Activated naive CD4-positive, alpha-beta T cell treated with anti-CD3 and anti-CD28 coated beads, Interleukin-2, amount 50 U/mL, for 72 hours (primary cell): ENCODE data around the gene RRP15. TPM values are rescaled to one million over a fixed set of nuclear protein-coding genes. Genes with fewer than 3 reads are reported as not detected.

Experiments
- ATAC-seq, 2 donors: fragments of 150-1000 bp; cut with Tn5 transposase; 2 replicates each; pipeline ENCODE4 v1.10.0; 2021; ENCODE audit warnings: mild to moderate bottlenecking in 2 of 2, moderate library complexity in 2 of 2
- DNase-seq, 2 donors: peaks; one replicate each; pipeline ENCODE4 v3.0.0; 2021 to 2022; ENCODE audit warnings: low spot score in 2 of 2
- H3K27ac Mint-ChIP-seq, 2 donors: one replicate each; pipeline ENCODE4 v1.8.0; 2022; ENCODE audit warnings: mild to moderate bottlenecking in 2 of 2, mixed read lengths in 2 of 2
- H3K36me3 Mint-ChIP-seq, 2 donors: one replicate each; pipeline ENCODE4 v1.8.0; 2022; ENCODE audit warnings: mixed read lengths in 2 of 2
- H3K9me3 Mint-ChIP-seq, 2 donors: one replicate each; pipeline ENCODE4 v1.8.0; 2022; ENCODE audit warnings: mixed read lengths in 2 of 2
- total RNA-seq, 2 donors: library from RNA; stranded (reverse); gene quantifications; one replicate each; pipeline ENCODE4 v1.2.3, GENCODE V29; 2022

The RRP15 gene
- total RNA-seq, 2 donors from 2014 or later: 7.9 to 18.8 TPM

DNA sequence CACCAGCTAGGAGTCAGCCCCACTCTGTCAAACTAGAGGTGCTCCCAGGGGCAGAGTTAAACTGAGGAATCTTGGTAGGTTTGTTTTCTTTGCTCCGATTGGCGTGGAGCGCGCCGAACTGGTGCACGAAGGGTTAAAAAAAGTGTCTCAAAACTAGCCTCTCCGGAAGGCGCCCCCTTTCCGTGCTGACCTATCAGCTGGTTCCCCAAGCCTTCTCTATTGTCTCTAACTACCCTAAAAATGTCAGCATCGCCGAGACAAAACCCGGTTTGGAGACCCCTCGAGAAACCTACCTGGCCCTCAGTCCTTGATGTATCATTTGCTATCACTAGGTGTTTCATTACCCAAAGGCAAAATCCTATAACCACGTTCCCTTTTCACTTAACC, 62.2 kb downstream of the RRP15 start:
- peaks cover 5 to 19% of the 10 kb centered on the region in 2 donors for H3K36me3 Mint-ChIP-seq
- H3K27ac Mint-ChIP-seq: no peak overlapping the region
- H3K9me3 Mint-ChIP-seq: no peaks in the 10 kb centered on the region
- DNase-seq (no peak), ATAC-seq (no peak)

DNA sequence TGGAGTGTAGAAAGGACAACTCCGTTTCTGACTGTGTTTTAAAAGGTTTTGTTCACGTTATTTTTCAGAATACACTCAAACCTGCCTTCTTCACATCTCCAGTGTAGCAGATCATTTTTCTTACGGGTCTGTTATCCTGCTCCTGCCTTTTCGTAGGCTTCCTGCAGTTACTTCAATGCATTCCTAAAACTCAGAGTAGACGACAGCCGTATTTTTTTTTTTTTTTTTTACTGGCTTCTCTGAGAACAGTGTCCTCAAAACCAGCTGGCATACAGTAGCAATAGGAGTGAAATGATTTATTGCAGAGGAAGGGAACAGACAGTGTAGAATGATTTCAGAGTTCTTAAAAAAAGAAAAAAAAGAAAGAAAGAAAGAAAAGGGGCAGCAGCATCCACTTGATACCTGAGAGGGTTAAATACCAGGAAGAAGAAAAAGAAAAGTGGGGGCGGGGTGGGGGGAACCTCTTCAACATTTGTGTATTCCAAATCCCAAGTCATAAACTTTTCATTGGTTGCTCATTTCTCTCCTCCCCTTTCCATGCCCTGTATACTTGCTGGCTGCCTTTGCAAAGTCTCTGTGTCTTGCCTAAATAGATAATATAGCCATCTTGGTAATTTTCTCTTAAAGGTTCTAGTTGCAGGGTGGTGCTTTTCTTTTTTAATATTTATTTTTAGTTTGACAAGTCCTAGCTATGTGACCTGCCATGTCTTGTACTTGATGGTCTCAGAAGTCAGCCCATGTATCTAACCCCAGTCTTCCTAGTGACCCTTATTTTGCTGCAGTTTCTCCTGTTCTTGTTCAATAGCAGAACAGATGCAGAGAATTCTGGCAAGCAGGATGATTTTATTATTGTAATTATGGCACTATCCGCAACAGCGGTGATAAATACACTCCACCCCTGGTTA, 62.9 kb downstream of the RRP15 start:
- ATAC-seq: no peak
- H3K27ac Mint-ChIP-seq: no peak overlapping the region
- no peaks in the 10 kb centered on the region for H3K9me3 Mint-ChIP-seq
- peaks cover 5 to 17% of the 10 kb centered on the region in 2 donors for H3K36me3 Mint-ChIP-seq
- no peak for DNase-seq

DNA sequence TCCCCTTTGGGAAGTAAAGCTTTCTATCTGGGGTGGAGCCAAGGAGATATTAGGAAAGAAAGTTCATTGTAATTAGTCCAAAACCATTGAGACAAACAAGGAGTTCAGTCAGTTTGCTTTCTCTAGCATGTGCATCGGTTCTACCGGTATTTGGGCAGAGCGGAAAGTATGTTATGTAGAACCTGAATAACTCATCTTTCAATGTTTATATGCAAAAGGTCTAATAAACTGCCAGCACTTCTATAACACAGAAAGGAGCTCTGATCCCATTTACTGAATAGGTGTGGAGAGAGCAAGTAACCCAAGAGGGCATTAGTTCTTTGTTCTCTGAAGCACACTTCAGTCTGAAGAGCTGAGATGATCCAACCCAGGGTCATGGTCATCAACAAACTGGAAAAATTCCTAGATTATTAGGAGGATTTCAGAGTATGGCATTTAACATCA, 63.6 kb downstream of the RRP15 start:
- Mint-ChIP-seq H3K9me3 (no peaks in the 10 kb centered on the region), H3K27ac (no peak overlapping the region), H3K36me3 (peaks cover 5 to 15% of the 10 kb centered on the region in 2 donors)
- ATAC-seq (no peak), DNase-seq (no peak)

DNA sequence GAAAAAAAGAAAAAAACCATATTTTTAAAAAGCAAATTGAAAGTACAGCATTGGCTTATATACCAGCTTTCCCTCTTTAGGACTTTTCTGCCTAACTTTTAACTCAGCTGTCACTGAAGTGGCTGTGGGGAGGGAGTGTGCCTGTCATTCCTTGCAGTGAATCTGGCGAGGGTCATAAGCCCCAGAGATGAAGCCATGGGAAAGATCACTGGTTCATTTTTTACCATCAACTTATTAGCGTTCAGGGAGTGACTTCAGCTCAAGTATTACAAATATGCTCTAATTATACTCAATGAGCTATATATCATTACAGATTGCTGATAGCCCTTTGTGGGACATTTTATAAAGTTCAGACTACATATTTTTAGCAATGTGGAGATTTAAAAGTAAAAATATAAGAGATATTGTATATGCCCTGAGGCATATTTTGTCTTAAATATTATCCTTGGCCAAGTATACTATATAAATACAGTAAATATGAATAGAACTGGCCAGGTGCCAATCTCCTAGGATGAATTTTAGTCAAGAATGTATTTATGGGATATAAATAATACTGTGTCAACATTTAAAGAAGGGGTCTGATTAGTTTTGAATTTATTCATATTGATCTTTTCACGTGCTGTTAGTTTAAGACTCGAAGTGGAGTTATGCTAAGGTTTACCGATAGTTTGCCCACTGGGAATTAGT, 64.4 kb downstream of the RRP15 start:
- H3K36me3 Mint-ChIP-seq: peaks cover 5 to 20% of the 10 kb centered on the region in 2 donors
- DNase-seq: no peak
- no peak for ATAC-seq
- H3K9me3 Mint-ChIP-seq: no peaks in the 10 kb centered on the region
- no peak overlapping the region for H3K27ac Mint-ChIP-seq

DNA sequence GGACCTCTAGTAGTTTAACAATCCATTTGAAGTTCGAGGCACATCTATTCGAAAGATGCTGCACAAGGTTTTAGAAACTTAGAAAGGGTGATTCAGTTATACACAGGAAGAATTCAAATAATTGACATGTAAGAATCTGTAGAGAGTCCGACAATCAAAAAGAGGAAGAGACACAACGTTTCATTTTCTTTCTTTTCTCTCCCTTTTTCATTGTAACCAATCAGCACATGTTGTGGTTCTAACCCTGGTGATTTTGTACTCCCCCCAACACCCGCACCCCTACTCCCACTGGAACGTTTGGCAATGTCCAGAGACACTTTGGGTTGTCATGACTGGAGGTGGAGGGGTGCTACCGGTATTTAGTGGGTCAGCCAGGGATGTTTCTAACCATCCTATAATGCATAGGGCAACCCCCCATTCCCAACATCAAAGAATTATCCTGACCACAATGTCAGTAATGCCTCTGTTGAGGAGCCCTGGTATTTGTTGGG, 65.0 kb downstream of the RRP15 start:
- H3K36me3 Mint-ChIP-seq: peaks cover 5 to 20% of the 10 kb centered on the region in 2 donors
- H3K9me3 Mint-ChIP-seq: no peaks in the 10 kb centered on the region
- DNase-seq: no peak
- no peak for ATAC-seq
- H3K27ac Mint-ChIP-seq: no peak overlapping the region

DNA sequence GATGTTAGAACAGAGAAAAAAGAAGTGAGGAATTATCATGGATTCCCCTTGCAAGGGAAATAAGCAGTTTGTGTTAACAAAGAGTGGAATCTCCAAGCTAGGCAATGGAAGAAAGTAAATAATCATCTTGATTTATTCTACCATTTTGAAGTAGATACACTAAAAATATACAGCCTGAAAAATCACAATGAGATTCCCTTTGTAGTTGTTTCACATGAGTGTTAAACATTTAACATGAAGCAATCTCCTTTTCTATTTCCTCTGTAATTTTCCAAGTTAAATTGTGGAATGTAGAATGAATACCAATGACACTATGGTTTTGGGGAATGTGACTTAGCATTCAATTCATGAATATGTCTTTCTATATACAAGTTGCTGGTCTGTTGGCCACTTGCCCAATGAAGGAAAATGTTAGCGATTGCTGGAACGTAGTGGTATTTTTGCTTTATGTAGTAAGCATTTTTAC, 65.7 kb downstream of the RRP15 start:
- H3K27ac Mint-ChIP-seq: no peak overlapping the region
- H3K36me3 Mint-ChIP-seq: peaks cover 5 to 20% of the 10 kb centered on the region in 2 donors
- no peak for ATAC-seq
- no peak for DNase-seq
- H3K9me3 Mint-ChIP-seq: no peaks in the 10 kb centered on the region

DNA sequence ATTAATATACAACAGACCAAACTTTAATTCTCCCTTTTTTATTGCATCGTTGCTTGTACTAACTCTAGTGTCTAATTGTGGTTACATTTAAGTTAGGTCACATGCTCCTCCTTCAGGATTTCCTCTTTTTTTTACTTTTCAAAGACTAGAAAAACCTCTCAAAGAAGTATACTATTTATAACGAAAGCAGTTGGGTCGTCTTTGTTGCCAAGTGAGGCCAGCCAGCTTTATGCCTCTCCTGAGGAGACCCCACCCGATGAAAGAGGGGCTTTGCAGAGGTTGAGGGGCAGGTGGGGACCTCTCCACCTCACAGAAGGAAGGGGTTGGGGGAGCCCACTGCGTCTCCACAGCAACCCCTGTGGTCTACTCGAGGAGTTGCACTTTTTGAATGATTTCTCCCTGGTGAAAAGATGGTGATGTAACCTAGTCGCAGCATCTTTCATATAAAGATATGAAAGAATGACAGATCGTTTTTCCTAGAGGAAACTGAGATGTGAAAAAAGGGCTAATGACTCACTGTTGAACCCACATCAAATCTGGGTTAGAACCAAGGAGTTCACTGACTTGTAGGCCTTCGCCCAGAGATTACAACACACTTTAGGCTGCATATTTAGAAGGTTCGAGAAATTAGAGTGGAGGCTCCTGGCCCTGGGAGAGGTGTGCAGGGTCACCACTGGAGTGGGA, 66.4 kb downstream of the RRP15 start:
- DNase-seq (peak in 1 of 2 donors; percentile 41), ATAC-seq (peak; percentile 83 to 93)
- Mint-ChIP-seq H3K9me3 (no peaks in the 10 kb centered on the region), H3K27ac (no peak overlapping the region), H3K36me3 (peaks cover under 1 to 16% of the 10 kb centered on the region in 2 donors)

DNA sequence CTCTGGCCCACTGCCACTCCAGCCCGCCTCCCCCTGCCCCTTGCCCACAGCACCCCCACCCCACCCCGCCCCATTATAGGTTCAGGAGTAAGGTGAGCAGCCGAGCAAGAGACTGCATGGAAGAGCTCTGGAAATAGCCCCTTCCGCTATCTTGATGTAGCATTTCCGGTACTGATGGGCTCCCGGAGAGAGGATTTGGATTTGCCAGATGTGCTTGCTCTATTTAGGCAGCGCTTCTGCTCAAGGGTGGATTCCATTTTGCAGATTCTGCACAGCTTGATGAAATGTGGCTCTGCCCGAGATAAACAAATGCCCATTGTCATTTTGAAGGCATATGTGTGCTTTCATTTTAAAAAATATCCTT, 67.0 kb downstream of the RRP15 start:
- ATAC-seq (no peak), DNase-seq (no peak)
- H3K9me3 Mint-ChIP-seq: no peaks in the 10 kb centered on the region
- no peak overlapping the region for H3K27ac Mint-ChIP-seq
- H3K36me3 Mint-ChIP-seq: peaks cover 0 to 12% of the 10 kb centered on the region in 2 donors

DNA sequence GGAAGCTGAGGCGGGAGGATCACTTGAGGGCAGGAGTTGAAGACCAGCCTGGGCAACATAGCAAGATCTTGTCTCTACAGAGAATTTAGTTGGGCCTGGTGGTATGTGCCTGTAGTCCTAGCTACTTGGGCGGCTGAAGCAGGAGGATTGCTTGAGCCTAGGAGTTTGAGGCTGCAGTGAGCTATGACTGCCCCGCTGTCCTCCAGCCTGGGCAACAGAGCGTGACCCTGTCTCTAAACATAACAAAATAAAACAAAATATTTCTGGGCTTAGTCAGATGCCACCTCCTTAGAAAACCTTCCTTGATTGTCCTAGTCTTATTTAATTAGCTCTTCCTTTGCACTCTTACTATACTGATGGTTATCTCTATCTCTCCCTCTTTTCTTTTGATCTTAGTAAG, 68.6 kb downstream of the RRP15 start:
- ATAC-seq: no peak
- Mint-ChIP-seq H3K36me3 (peaks cover 0 to 7% of the 10 kb centered on the region in 2 donors), H3K27ac (no peak overlapping the region), H3K9me3 (no peaks in the 10 kb centered on the region)
- DNase-seq: no peak

DNA sequence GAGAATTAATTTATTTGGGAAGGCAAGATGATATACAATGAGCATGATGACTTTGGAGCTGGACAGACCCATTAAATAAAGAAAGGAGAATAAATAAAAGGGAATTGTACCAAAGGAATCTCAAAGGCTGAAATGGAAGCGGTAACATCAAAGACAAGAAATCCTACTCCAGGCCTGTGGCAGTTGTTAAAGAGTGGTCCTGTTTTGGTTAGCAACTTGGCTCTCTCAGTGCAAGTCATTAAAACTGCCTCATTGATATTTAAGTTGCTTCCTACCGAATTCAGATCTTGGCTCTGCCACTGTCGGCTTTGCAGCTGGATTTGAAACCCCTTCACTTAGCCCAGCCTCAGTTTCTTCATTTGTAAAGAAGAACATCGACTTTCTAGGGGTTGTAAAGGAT, 70.2 kb downstream of the RRP15 start:
- Mint-ChIP-seq H3K9me3 (no peaks in the 10 kb centered on the region), H3K36me3 (peaks cover 0 to 7% of the 10 kb centered on the region in 2 donors), H3K27ac (no peak overlapping the region)
- ATAC-seq: no peak
- no peak for DNase-seq

DNA sequence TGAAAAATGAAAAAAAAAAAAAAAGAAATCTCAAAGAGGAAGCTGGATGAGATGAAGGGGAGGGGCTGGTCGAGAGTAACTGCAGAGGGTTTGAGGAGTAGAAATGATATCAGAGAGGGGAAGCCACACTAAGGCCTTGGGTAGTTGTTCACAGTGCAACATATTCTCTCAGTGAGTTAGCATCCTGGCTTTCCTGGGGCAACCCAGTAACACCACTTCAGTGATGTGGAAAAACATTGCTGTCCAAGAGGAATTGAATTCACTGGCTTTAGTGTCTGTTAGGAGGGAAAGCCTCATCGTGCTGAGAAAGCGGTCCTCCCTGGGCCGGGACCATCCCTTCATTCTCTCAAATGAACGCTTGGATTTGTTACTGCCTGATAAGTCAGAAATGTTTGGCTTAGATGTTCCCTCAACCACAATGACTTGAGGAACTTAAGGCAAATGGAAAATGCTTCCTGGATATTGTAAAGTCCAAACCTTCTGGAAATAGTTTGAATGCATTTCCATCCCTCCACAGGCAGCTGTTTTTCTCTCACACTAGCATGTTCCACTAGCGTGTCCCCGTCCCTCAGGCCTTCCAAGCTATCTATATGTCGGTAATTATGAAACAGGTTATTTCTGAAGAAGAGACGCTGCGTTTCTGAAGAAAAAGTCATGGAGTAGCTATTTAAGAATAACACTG, 72.3 kb downstream of the RRP15 start:
- H3K36me3 Mint-ChIP-seq: peaks cover 0 to 7% of the 10 kb centered on the region in 2 donors
- ATAC-seq: no peak
- no peak for DNase-seq
- H3K27ac Mint-ChIP-seq: no peak overlapping the region
- no peaks in the 10 kb centered on the region for H3K9me3 Mint-ChIP-seq

DNA sequence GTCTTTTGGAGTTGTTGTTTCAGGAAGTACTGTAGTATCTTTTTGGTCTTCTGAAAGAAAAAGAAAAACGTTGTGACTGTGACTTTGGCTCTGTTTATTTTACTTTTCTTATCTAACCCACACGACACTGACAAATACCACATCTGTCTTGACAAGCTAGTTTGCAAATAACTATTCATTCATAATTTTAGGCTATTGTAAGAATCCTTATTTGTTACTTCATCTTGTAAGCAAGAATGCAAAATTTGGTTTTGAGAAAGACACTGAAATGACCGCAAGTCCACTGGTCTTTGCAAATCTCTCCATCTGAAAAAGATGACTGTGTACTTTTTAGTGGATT, 72.8 kb downstream of the RRP15 start:
- DNase-seq: no peak
- Mint-ChIP-seq H3K9me3 (no peaks in the 10 kb centered on the region), H3K27ac (no peak overlapping the region), H3K36me3 (peaks cover 0 to 7% of the 10 kb centered on the region in 2 donors)
- ATAC-seq: no peak

DNA sequence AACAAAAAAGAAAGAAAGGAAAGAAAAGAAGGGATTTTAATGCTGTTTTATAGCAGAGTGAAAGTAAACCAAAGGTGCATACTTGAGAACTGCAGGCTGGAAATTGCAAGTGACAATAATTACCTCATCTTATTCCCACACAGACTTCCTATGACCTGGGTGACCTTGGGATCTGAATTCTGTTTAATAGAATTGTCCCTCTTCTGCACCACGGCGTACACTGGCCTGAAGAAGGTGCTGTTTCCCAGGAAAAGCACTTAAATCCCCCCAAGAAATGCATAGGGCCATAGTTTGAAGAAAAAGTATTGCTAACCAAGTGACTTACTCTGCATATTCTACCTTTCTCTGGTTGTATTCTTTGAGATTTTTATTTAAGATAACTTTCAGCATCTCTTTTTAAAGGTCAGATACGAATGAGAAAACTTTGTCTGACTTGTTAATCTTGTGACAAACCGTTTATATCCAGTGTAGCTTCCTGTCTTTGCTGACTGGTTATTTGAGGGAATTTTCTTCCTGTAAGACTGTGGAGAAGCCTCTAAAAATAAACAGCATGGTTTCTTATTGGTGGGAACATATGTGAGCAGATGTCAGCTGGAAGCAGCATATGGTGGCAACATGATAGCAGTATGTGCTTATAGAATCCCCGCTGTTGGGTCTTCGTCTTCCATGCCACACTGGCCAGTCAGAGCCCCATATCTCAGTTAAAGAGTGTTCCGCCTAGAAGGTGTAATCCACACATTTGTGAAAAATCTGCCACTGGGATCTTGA, 76.4 kb downstream of the RRP15 start:
- Mint-ChIP-seq H3K27ac (no peak overlapping the region), H3K36me3 (no peaks in the 10 kb centered on the region), H3K9me3 (no peaks in the 10 kb centered on the region)
- ATAC-seq (no peak), DNase-seq (no peak)

DNA sequence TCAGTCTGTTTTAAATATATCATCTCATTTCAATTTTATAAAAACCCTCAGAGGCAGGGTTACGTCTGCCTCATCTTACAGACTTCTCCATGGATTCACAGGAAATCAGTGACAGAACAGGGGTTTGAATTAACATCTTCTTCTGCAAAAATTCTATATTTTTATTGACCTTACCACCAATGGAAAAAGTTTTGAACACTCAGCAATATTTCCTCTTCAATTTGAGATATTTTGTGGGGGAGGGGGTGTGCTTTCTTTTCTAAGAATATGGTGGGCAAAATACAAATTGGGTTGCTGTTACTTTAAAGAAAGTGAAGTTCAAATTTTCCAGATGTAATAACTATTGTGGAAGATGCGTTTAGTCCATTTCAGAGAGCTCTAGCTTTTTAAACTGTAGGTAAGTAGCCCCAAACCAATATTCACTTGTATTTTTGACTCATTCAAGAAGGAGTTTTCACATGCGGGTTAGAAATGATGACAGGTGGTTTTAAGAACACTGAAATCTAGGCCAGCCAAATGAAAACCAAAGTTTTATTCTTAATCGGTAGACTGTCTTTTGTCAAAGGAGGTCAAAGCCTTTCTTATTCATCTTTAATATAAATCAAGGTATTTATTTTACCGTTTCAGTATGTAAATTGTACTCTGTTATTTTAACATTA, 77.5 kb downstream of the RRP15 start:
- H3K36me3 Mint-ChIP-seq: no peaks in the 10 kb centered on the region
- H3K27ac Mint-ChIP-seq: no peak overlapping the region
- ATAC-seq: no peak
- no peaks in the 10 kb centered on the region for H3K9me3 Mint-ChIP-seq
- DNase-seq: no peak

DNA sequence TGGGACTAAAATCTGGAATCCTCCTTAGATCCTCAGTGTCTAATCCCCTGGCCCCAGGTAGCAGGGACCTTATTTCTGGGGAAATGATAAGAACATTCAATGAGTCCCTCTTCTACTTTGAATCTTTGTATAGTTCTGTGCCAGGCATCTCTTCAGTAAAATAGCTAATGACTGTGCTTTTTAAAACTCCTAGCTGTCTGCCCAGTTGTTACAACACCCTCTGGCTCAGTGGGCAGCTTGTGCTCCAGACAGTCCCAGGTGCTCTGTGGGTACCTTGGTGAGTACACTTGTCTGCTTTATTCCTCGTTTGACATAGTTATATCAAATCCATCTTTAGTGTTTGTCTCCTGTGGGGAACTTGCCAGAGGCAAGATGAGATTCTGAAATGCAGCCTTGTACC, 78.0 kb downstream of the RRP15 start:
- ATAC-seq (no peak), DNase-seq (no peak)
- H3K27ac Mint-ChIP-seq: no peak overlapping the region
- H3K36me3 Mint-ChIP-seq: no peaks in the 10 kb centered on the region
- H3K9me3 Mint-ChIP-seq: no peaks in the 10 kb centered on the region
